ENCODE results near the gene TLR3.

DNA sequence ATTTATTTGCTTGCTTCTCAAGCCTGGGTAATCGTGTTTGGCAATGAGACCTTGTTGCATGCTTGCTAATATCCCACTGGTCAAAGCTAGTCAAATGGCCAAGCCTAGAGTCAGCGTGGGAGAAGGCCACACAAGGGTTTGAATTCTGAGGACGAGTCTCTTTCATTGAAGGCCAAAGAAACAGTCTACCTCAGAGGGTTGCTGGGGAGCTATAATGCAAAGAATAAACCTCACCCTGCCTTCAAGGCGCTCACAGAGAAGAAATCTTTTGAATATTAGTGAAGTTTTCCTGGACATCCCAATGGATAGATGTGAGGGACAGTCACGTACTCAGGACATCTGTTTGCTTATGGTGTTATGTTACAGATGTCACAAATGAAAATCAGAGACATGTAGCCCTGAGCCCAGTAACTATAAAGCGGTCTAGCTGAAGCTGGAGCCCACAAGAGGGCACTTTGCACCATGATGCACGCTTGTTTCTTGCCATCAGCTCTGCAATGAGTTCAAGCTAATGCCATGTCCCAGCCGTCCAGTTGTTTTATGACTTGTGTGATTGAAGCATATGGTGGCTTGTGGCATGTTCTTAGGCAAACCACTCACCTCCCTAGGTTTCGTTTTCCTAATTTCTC lies 1.1 kb upstream of the TLR3 start:
- TF ChIP-seq EZH2phosphoT487 (conservative IDR thresholded peaks at IDR 0.05; ENCODE audit: low read length): no peak
- TF ChIP-seq, protein P1, sequence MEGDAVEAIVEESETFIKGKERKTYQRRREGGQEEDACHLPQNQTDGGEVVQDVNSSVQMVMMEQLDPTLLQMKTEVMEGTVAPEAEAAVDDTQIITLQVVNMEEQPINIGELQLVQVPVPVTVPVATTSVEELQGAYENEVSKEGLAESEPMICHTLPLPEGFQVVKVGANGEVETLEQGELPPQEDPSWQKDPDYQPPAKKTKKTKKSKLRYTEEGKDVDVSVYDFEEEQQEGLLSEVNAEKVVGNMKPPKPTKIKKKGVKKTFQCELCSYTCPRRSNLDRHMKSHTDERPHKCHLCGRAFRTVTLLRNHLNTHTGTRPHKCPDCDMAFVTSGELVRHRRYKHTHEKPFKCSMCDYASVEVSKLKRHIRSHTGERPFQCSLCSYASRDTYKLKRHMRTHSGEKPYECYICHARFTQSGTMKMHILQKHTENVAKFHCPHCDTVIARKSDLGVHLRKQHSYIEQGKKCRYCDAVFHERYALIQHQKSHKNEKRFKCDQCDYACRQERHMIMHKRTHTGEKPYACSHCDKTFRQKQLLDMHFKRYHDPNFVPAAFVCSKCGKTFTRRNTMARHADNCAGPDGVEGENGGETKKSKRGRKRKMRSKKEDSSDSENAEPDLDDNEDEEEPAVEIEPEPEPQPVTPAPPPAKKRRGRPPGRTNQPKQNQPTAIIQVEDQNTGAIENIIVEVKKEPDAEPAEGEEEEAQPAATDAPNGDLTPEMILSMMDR (IDR thresholded peaks at IDR 0.05; ENCODE audit: insufficient read depth, low read length, poor library complexity, severe bottlenecking): peak; percentile 22
